GM06990 (cell line): ENCODE results near the gene SASH1.

Source experiments
- DNase-seq: peaks from one replicate; pipeline ENCODE4 v3.0.0-alpha.2; 2011; ENCODE audit not compliant: insufficient read length; ENCODE audit errors: extremely low read depth
- H3K27me3 ChIP-seq: replicated peaks from 2 replicates; pipeline ENCODE4 v1.6.0; 2011; ENCODE audit warnings: low read length; ENCODE audit not compliant: control insufficient read depth, insufficient read depth
- H3K36me3 ChIP-seq: 2 replicates; pipeline ENCODE4 v1.5.1; 2011; ENCODE audit warnings: low read length; ENCODE audit not compliant: control insufficient read depth, insufficient read depth
- H3K4me3 ChIP-seq: replicated peaks from 2 replicates; pipeline ENCODE4 v1.5.1; 2011; ENCODE audit warnings: low read depth, mild to moderate bottlenecking, control low read depth, low read length
- TF ChIP-seq, protein P1 (sequence below): IDR thresholded peaks from 2 replicates; pipeline ENCODE4 v1.5.1; 2011; ENCODE audit warnings: low read length, control low read depth, mild to moderate bottlenecking, inconsistent platforms; ENCODE audit not compliant: insufficient read depth, poor library complexity, severe bottlenecking

SASH1 gene

DNA sequence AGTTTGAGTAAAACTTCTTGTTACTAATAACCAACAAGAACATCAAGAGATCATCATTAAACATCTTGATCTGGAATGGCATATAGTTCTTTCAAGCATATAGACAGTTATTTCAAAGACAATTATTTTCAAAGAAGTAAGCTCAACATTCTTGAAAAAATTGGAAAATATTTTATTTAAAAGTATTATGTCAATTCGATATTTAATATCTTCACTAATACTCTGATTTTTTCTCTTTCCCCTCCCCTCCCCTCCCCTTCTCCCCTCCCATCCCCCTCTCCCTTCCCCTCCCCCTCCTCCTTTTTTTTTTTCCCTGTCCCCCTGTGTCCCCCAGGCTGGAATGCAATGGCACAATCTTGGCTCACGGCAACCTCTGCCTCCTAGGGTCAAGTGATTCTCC is 82.8 kb downstream of the SASH1 start:
- Histone ChIP-seq H3K4me3 (no peak overlapping the region), H3K36me3 (no peaks in the 10 kb centered on the region), H3K27me3 (no peaks in the 10 kb centered on the region; the same call in 1 of the 2 replicates)
- TF ChIP-seq, protein P1, sequence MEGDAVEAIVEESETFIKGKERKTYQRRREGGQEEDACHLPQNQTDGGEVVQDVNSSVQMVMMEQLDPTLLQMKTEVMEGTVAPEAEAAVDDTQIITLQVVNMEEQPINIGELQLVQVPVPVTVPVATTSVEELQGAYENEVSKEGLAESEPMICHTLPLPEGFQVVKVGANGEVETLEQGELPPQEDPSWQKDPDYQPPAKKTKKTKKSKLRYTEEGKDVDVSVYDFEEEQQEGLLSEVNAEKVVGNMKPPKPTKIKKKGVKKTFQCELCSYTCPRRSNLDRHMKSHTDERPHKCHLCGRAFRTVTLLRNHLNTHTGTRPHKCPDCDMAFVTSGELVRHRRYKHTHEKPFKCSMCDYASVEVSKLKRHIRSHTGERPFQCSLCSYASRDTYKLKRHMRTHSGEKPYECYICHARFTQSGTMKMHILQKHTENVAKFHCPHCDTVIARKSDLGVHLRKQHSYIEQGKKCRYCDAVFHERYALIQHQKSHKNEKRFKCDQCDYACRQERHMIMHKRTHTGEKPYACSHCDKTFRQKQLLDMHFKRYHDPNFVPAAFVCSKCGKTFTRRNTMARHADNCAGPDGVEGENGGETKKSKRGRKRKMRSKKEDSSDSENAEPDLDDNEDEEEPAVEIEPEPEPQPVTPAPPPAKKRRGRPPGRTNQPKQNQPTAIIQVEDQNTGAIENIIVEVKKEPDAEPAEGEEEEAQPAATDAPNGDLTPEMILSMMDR: no peak
- no peak for DNase-seq

- DNase-seq: no peak
- no peak overlapping the region for H3K4me3 ChIP-seq
- TF ChIP-seq, protein P1: no peak
- no peaks in the 10 kb centered on the region; the same call in 1 of the 2 replicates for H3K27me3 ChIP-seq
- no peaks in the 10 kb centered on the region for H3K36me3 ChIP-seq
Observed at GRCh38 chr6:148426317-148426977, 83.8 kb downstream of the SASH1 start.

- Histone ChIP-seq H3K4me3 (no peak overlapping the region), H3K36me3 (no peaks in the 10 kb centered on the region), H3K27me3 (no peaks in the 10 kb centered on the region; the same call in 1 of the 2 replicates)
- TF ChIP-seq, protein P1: no peak
- DNase-seq: no peak
Observed at GRCh38 chr6:148427333-148427732, 84.7 kb downstream of the SASH1 start.

DNA sequence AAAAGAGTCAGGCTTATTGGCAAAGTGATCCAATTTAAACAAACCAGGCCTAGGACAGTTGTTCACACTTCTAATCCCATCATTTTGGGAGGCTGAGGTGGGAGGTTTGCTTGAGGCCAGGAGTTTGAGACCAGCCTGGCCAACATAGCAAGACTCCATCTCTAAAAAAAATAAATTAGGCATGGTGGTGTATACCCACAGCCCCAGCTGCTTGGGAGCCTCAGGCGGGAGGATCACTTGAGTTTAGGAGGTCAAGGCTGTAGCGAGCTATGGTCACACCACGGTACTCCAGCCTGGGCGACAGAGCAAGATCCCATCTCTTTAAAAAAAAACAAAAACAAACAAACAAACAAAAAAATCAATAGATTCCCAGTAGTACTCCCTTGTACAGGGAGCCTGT is 86.8 kb downstream of the SASH1 start:
- Histone ChIP-seq H3K36me3 (no peaks in the 10 kb centered on the region), H3K27me3 (no peaks in the 10 kb centered on the region; the same call in 1 of the 2 replicates), H3K4me3 (no peak overlapping the region)
- DNase-seq: no peak
- TF ChIP-seq, protein P1: no peak

GRCh38 chr6:148430897-148431296 is 88.3 kb downstream of the SASH1 start:
- TF ChIP-seq, protein P1: no peak
- H3K27me3 ChIP-seq: no peaks in the 10 kb centered on the region
- DNase-seq: no peak
- no peaks in the 10 kb centered on the region for H3K36me3 ChIP-seq
- H3K4me3 ChIP-seq: no peak overlapping the region

GRCh38 chr6:148431413-148431812 is 88.8 kb downstream of the SASH1 start:
- H3K36me3 ChIP-seq: no peaks in the 10 kb centered on the region
- DNase-seq: no peak

More at GRCh38 chr6:148431413-148431812, 88.8 kb downstream of the SASH1 start:
- Histone ChIP-seq H3K4me3 (no peak overlapping the region), H3K27me3 (no peaks in the 10 kb centered on the region)
- TF ChIP-seq, protein P1: no peak
